ENCODE data around the gene EZH1.

DNA sequence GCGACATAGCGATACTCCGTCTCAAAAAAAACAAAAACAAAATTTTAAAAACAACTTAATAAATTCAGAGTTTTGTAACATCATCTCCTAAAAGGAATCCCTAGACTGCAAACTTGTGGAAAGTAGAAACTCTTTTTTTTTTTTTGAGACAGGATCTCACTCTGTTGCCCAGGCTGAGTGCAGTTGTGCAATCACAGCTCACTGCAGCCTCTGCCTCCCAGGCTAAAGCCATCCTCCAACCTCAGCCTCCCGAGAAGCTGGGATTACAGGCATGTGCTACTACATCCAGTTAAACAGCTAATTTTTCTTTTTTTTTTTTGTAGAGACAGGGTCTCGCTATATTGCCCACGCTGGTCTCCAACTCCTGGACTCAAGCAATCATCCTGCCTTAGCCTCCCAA, 19.7 kb downstream of the EZH1 start:
- TF ChIP-seq, protein P1, sequence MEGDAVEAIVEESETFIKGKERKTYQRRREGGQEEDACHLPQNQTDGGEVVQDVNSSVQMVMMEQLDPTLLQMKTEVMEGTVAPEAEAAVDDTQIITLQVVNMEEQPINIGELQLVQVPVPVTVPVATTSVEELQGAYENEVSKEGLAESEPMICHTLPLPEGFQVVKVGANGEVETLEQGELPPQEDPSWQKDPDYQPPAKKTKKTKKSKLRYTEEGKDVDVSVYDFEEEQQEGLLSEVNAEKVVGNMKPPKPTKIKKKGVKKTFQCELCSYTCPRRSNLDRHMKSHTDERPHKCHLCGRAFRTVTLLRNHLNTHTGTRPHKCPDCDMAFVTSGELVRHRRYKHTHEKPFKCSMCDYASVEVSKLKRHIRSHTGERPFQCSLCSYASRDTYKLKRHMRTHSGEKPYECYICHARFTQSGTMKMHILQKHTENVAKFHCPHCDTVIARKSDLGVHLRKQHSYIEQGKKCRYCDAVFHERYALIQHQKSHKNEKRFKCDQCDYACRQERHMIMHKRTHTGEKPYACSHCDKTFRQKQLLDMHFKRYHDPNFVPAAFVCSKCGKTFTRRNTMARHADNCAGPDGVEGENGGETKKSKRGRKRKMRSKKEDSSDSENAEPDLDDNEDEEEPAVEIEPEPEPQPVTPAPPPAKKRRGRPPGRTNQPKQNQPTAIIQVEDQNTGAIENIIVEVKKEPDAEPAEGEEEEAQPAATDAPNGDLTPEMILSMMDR (IDR thresholded peaks at IDR 0.05) = no peak
- no peak for TF ChIP-seq POLR2A (IDR thresholded peaks at IDR 0.05)
